IPS-15b (cell line): ENCODE data around the gene TAF6.
"Not testable (repeated sequence)": the region's sequence is repeated elsewhere in the genome, so short reads cannot be mapped to it uniquely, and the experiment has no call there.

Experiments
- H3K27me3 ChIP-seq: one replicate; pipeline ENCODE4 v1.6.1; 2013; ENCODE audit warnings: low read length; ENCODE audit not compliant: control insufficient read depth, insufficient read depth
- H3K36me3 ChIP-seq: one replicate; pipeline ENCODE4 v1.6.1; 2013; ENCODE audit warnings: low read length; ENCODE audit not compliant: control insufficient read depth, insufficient read depth
- H3K4me1 ChIP-seq: one replicate; pipeline ENCODE4 v1.6.1; 2013; ENCODE audit warnings: mild to moderate bottlenecking, low read length; ENCODE audit not compliant: control insufficient read depth, insufficient read depth
- H3K4me3 ChIP-seq: one replicate; pipeline ENCODE4 v1.5.1; 2013; ENCODE audit warnings: low read depth, low read length
- H3K9ac ChIP-seq: one replicate; pipeline ENCODE4 v1.6.1; 2013; ENCODE audit warnings: low read depth, mild to moderate bottlenecking, low read length
- H3K9me3 ChIP-seq: one replicate; pipeline ENCODE4 v1.6.1; 2013; ENCODE audit warnings: mild to moderate bottlenecking, low read length; ENCODE audit not compliant: control insufficient read depth, insufficient read depth

Gene TAF6

DNA sequence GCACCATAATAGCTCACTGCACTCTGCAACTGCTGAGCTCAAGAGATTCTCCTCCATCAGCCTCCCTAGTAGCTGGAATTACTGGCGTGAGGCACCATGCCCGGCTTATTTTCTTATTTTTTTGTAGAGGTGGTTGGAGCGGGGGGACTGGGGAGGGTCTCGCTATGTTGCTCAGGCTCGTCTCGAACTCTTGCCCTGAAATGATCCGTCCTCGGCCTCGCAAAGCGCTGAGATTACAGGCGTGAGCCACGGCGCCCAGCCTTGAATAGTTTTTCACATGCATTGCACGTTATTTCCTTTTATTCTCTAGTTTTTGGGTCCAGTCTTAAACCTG, 29.0 kb upstream of the TAF6 start:
- H3K4me3 ChIP-seq = peak overlapping the region; percentile 40
- no peaks in the 10 kb centered on the region for H3K9me3 ChIP-seq
- peaks cover 2% of the 10 kb centered on the region for H3K36me3 ChIP-seq
- no peaks in the 10 kb centered on the region for H3K27me3 ChIP-seq
- H3K4me1 ChIP-seq = peaks cover 8% of the 10 kb centered on the region
- peak overlapping the region; percentile 37 for H3K9ac ChIP-seq

DNA sequence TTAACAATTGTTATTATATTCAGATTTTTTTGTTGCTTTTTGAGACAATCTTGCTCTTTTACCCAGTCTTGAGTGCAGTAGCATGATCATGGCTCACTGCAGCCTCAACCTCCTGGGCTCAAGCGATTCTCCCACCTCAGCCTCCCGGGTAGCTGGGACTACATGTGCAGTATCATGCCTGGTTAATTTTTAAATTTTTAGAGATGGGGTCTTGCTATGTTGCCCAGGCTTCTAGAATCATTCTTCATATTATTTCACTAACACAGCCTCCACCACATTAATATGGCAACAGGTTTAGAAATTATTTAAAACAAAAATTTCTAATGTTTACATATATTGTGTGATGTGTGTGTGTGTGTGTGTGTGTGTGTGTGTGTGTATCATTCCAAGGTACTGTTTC, 28.1 kb upstream of the TAF6 start:
- no peak overlapping the region for H3K9ac ChIP-seq
- peaks cover 5% of the 10 kb centered on the region for H3K4me1 ChIP-seq
- H3K36me3 ChIP-seq = no peaks in the 10 kb centered on the region
- H3K27me3 ChIP-seq = no peaks in the 10 kb centered on the region
- H3K4me3 ChIP-seq = no peak overlapping the region
- H3K9me3 ChIP-seq = no peaks in the 10 kb centered on the region

DNA sequence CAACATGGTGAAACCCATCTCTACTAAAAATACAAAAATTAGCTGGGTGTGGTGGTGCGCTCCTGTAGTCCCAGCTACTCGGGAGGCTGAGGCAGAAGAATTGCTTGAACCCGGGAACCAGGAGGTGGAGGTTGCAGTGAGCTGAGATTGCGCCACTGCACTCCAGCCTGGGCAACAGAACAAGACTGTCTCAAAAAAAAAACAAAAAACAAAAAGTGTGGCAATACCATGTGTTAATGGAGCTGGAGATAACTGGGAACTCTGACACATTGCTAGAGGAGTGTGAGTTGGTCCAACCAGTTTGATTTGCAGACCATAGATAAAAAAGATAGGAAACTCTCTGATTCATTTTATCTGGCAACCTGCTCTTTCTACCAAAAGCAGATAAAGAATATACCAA, 27.2 kb upstream of the TAF6 start:
- H3K4me3 ChIP-seq, H3K36me3 ChIP-seq, H3K27me3 ChIP-seq, H3K9me3 ChIP-seq, H3K9ac ChIP-seq, H3K4me1 ChIP-seq: not testable (repeated sequence)

DNA sequence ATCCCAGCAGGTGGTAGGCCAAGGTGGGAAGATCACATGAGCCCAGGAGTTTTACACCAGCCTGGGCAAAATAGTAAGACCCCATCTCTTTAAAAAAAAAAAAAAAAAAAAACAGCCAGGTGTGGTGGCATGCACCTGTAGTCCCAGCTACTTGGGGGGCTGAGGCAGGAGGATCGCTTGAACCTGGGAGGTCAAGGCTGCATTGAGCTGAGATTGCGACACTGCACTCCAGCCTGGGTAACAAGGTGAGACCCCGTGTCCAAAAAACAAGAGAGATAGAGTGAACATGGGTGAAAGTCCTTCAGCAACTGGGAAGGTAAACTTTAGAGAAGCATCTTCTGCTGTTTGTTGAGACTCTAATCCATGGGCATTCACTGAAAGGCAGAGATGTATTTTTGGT, 23.3 kb upstream of the TAF6 start:
- Histone ChIP-seq H3K4me3 (no peak overlapping the region), H3K36me3 (no peaks in the 10 kb centered on the region), H3K27me3 (no peaks in the 10 kb centered on the region), H3K4me1 (no peaks in the 10 kb centered on the region), H3K9me3 (no peaks in the 10 kb centered on the region), H3K9ac (no peak overlapping the region)

DNA sequence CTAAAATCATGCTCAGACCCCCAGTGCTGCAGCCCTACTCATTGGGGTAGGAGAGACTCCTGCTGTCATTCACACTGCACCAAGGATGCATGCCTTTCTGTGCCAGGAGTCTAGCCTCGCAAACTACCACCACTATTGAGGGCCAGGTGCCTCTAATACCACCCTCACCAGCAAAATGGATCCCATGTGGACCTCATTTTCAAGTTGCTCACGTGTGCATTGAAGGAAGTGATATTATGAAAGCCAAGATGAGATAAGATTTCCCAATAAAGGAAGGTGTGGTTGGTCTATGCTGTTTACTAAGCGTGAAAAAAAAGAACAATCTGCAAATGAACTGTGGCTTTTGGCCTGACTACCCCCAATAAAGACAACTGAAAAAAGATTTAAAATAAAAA, 22.4 kb upstream of the TAF6 start:
- no peak overlapping the region for H3K4me3 ChIP-seq
- no peaks in the 10 kb centered on the region for H3K27me3 ChIP-seq
- no peaks in the 10 kb centered on the region for H3K36me3 ChIP-seq
- H3K9me3 ChIP-seq = no peaks in the 10 kb centered on the region
- H3K9ac ChIP-seq = no peak overlapping the region
- H3K4me1 ChIP-seq = no peaks in the 10 kb centered on the region

DNA sequence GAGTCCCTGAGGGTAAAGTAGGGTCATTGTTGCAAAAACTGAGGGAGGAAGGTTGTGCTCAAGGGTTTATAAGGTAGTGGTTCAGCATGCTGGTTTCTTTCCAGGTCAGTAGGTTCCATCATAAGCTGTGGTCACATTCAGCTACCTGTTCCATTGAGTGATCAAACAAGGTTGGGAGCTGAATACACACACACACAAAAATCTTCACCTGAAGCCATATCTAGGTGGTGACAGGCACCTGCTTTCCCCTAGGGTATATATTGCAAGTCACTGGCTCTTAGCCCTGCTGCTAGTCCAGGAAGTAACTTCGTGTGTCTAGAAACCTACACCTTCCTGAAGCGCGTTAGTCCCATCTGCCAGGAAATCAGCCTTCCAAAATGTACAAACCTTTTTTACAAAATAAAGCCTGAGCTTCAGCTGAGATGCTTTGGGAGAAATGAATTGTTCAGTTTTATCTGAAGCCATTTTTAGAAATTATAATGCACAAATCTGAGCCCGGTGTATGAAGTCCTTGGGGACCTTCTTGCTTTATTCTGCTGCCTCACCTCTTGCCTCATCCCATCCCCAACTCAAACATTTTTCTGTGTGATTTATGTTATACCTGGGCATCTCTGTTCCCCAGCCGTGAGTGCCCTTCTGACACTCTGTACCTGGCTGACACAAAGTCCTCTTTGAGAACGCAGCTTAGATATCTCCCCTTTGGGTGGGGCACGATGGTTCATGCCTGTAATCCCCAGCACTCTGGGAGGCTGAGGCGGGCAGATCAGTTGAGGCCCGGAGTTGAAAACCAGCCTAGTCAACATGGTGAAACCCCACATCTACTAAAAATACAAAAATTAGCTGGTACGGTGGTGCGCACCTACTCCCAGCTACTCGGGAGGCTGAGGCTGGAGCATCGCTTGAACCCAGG, 18.9 kb upstream of the TAF6 start:
- no peaks in the 10 kb centered on the region for H3K36me3 ChIP-seq
- H3K9ac ChIP-seq = no peak overlapping the region
- H3K4me1 ChIP-seq = no peaks in the 10 kb centered on the region
- H3K4me3 ChIP-seq = no peak overlapping the region
- H3K9me3 ChIP-seq = no peaks in the 10 kb centered on the region
- no peaks in the 10 kb centered on the region for H3K27me3 ChIP-seq

DNA sequence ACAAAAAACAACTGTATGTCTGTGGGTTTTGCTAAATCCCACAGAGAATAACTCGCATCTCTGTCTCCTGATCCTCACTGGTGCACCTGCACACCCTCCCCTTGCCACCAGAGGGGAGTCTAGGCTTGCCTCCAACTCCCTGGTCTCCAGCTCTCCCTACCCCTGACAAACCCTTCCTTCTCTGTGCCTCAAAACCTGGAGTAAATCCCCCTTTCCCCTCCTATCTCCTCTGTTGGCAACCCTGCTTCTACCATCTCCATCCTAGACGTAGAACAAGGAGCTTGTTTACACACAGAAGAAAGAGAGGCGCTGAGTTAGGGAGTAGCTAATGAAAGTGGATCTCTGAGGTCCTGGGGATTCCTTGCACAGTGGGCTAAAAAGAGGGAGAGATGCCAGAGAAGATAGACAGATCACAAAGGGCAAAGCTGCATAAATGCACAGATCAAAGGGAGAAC, 13.6 kb upstream of the TAF6 start:
- H3K36me3 ChIP-seq = no peaks in the 10 kb centered on the region
- no peak overlapping the region for H3K4me3 ChIP-seq
- no peaks in the 10 kb centered on the region for H3K9me3 ChIP-seq
- H3K4me1 ChIP-seq = no peaks in the 10 kb centered on the region
- H3K9ac ChIP-seq = no peak overlapping the region
- H3K27me3 ChIP-seq = peaks cover 16% of the 10 kb centered on the region

DNA sequence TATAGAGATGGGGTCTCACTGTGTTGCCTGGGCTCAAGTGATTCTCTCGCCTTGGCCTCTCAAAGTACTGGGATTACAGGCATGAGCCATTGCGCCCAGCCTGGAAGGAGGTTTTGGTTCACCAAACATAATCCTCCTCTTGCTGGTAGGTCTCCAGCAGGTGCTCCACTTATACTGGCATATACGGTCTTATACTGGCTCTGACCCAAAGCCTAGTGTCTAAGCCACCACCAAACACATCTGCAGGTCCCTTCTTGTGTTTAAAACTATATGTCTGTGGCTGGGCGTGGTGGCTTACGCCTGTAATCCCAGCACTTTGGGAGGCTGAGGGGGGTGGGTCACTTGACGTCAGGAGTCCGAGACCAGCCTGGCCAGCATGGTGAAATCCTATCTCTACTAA, 13.0 kb upstream of the TAF6 start:
- no peaks in the 10 kb centered on the region for H3K36me3 ChIP-seq
- peaks cover 17% of the 10 kb centered on the region for H3K27me3 ChIP-seq
- H3K9me3 ChIP-seq = no peaks in the 10 kb centered on the region
- no peak overlapping the region for H3K4me3 ChIP-seq
- no peak overlapping the region for H3K9ac ChIP-seq
- H3K4me1 ChIP-seq = no peaks in the 10 kb centered on the region

DNA sequence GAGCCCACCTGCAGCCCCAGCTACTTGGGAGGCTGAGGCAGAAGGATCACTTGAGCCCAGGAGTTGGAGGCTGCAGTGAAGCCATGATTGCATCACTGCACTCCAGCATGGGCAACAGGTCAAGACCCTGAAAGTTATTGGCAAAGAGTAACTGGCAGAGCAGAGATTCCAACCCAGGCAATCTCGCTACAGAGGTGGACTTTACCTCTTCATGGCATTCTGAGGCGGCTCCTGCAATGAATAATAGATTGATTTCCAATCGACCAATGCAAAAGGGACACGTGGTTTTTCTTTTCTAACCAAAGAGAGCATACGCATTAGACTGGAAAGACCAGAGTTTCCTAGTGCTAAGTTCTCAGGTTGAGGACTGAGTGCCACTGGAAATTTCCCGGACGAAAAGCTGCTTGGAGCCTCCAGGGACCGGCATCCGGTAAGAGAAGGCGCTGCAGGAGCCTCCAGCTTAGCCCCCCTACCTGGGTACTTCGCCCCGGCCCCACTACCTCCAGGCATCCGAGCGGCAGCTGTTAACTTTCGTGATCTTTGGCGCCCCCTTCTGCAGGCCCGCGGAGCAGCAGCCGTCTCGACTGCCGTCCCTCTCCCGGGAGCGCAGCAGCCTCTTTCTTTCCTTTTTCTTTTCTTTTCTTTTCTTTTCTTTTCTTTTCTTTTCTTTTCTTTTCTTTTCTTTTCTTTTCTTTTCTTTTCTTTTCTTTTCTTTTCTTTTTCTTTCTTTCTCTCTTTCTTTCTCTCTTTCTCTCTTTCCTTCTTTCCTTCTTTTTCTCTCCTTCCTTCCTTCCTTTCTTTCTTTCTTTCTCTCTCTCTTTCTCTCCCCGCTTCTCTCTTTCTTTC, 11.7 kb upstream of the TAF6 start:
- peaks cover 17% of the 10 kb centered on the region for H3K27me3 ChIP-seq
- H3K9me3 ChIP-seq = no peaks in the 10 kb centered on the region
- peak overlapping the region; percentile 18 for H3K4me3 ChIP-seq
- no peak overlapping the region for H3K9ac ChIP-seq
- H3K36me3 ChIP-seq = no peaks in the 10 kb centered on the region
- no peaks in the 10 kb centered on the region for H3K4me1 ChIP-seq

DNA sequence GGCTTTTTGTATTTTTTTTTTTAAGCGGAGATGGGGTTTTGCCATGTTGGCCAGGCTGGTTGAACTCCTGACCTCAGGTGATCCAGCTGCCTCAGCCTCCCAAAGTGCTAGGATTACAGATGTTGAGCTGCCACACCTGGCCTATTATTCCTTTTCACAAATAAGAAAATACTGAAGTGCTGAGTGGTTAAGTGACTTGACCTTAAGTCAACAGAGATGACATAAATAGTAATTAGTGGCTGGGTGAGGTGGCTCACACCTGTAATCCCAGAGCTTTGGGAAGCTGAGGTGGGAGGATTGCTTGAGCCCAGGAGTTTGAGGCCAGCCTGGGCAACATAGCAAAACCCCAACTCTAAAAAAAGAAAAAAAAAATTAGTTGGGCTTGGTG, 11.1 kb upstream of the TAF6 start:
- not testable (repeated sequence) for H3K4me3 ChIP-seq, H3K9ac ChIP-seq, H3K36me3 ChIP-seq, H3K4me1 ChIP-seq, H3K9me3 ChIP-seq
- H3K27me3 ChIP-seq = peaks cover 17% of the 10 kb centered on the region

DNA sequence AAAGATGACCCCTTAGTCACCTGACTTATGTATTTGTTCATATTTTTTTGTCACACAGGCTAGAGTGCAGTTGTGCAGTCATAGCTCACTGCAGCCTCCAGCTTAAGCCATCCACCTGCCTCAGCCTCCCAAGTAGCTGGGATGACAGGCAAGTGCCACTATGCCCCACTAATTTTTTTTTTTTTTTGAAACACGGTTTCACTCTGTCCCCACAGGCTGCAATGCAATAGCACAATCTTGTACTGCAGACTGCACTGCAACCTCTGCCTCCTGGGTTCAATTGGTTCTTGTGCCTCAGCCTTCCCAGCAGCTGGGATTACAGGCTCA, 9.4 kb upstream of the TAF6 start:
- Histone ChIP-seq H3K27me3 (peaks cover 17% of the 10 kb centered on the region), H3K4me3 (peak overlapping the region; percentile 99), H3K36me3 (no peaks in the 10 kb centered on the region), H3K4me1 (no peaks in the 10 kb centered on the region), H3K9ac (no peak overlapping the region), H3K9me3 (no peaks in the 10 kb centered on the region)
